GM18909 (cell line): Measurements from ENCODE around the gene NDC80.

Experiments used
- ATAC-seq: cut with Tn5 transposase; IDR thresholded peaks from one replicate; pipeline ENCODE4 v1.9.1; 2021; ENCODE audit warnings: mild to moderate bottlenecking; ENCODE audit not compliant: unreplicated experiment, poor library complexity

Gene NDC80

DNA sequence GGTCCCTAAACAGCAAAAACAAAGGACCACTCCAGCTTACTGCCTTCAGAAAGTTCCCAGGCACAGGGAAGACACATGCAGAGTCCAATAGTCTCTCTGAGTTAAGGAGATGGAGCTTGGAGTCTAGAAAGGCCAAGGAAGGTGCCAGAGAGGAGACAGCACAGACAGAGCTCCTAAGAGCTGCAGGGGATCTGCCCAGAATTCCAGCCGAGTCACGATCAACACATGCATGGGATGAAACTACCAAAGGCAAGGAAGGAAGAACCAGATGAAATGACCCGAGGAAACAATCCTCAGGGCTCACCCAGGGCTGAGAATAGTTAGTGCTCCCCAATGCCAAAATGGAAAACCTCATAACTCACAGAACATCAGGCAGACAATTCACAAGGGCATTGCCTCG is 15.5 kb upstream of the NDC80 start:
- ATAC-seq: no peak

GRCh38 chr18:2557536-2557935 is 13.8 kb upstream of the NDC80 start:
- ATAC-seq: no peak

DNA sequence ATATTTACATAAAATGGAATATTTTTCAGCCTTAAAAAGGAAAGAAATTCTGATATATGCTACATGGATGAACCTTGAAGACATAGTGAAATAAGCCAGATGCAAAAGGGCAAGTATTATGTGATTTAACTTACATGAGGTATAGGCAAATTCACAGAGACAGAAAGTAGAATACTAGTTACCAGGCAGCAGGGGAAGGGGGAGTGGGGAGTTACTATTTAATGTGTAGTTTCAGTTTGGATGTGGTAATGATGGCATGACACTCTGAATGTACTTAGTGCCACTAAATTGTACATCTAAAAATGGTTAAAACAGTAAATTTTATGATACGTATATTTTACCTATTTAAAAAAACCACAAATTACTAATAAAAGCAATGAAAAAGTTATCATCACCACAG is 12.1 kb upstream of the NDC80 start:
- no peak for ATAC-seq

DNA sequence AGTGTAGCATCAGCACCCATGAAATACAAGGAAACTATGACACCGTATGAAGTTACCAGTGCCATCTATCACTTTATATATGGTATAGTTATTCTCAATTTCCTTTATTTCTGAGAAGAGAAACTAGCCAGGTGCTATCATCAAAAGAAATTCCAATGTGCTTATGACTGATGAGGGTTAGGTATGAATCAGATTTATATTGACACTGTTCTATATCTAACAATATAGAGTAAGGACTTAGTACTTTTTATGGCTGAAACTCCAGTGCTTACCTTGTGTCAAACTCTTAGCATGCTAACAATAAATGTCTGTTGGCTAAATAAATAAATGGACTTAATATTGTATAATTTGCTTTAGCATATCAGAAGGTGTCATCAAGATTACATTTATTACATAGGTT is 7.0 kb upstream of the NDC80 start:
- ATAC-seq: no peak

DNA sequence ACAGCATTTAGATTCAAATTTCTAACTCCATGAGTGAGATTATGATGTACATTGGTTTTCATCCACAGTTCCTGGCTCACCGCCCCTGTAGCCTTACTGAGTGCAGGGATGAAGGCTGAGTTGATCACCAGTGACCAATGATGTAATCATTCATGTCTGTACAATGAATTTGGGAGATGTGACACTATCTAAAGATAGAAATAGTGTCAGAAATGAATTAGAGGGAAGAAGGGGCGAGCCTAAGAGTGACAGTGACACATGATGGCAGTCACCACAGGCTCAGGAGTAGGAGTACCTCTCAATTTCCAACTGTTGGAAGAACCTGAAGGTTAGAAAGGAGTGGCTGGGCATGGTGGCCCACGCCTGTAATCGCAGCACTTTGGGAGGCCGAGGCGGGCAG is 3.2 kb upstream of the NDC80 start:
- no peak for ATAC-seq

- no peak for ATAC-seq
These were observed 2.8 kb upstream of the NDC80 start for GRCh38 chr18:2568605-2569004.

DNA sequence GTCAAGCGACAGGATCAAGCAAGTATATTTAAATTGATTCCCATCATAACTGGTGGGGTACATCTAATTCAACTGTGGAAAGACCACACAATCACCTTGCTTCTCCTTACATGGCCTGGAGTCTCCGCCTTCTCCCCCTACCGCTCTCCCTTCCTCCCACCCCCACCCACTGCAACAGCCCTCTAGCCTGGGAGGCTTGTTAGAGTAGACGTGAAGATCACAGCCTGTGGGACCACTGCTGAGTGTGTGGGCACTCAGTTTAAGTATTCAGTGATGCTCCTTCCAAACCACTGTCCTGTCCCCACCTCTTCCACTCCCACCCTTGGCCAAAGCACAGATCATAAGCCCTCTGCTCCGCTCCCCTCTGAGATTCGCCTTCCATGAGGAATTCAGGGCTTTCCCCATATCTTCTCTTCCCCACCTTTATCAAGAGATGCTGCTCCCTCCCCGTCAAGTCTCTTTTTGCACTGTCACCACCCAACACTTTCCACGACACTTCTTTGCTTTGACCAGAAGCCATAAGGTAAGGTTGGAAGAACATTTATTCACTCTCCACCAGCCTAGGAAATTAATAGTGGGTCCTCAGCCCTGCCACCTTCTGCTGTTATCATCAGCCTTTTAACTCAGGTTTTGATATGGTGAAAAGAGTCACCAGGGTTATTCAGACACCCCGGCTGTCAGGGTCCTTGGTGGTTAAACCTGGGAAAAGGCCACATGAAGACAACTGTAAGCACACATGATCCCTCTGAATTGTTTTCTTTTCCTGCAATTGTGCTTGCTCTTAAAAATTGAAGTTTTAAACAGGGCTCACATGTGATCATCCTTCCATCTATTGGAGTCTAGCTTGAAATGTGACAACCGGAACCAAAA is 1.8 kb upstream of the NDC80 start:
- no peak for ATAC-seq

- peak; percentile 46 for ATAC-seq
These were observed 571 bp upstream of the NDC80 start for GRCh38 chr18:2570772-2571199.

GRCh38 chr18:2572171-2572569 is 813 bp downstream of the NDC80 start:
- ATAC-seq: peak; percentile 15

DNA sequence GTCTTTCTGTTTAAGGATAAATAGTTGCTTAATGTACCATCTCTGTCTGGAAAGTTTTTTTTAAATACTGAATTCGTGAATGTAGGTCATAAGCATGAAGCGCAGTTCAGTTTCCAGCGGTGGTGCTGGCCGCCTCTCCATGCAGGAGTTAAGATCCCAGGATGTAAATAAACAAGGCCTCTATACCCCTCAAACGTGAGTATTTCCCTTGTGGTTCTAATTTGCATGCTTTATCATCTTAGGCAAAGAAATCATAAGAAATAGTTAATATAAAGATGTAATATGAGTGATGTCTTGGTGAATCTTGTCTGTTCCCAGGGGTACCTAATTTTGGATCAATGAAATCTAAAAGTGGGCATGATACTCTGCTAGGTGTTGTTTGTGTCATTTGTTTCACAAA is 1.5 kb downstream of the NDC80 start:
- no peak for ATAC-seq

DNA sequence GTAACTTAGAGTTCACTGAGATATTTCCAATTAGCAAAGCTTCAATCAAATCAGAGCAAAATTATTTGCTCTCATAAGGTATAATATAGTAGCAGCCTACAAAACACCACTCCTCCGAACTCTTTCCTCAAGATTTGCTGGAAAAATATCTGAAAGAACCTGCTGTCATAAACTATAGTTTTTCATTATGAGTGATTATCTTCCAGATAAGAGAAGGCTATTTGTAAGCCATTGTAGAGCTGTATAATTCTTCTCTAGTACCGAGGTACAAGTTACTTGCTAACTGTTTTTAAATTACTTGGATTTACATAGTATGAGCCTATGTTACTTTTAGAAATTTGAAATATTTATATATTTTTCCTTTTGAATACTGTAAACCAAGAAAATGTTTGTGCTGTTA is 2.1 kb downstream of the NDC80 start:
- no peak for ATAC-seq

- ATAC-seq: no peak
These were observed 16.4 kb downstream of the NDC80 start for GRCh38 chr18:2587788-2588187.

DNA sequence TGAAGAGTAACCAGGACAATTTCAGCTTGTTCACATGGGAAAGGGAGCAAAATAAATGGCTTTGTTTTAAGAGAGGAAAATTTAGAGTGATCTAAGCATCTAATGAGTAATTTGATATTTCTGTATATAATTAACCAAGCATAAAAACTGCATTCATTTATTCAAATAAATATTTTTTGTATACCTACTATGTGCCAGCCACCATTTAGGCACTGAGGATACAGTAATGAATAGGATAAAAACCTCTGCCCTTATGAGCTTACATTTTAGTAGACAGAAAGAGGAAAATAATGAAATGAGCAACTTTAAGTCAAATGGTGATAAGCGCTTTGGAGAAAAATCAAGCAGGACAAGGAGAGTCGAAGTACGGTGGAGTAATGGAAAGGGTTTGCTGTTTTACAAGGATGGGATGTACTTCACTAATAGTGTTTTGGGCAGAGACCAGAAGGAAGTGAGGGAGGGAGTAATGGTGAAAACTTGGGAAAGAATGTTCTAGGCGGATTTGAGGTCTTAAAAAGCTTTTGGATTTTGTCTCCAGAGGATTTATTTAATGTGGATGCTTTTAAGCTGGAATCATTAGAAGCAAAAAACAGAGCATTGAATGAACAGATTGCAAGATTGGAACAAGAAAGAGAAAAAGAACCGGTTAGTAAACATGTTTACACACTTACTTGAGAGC is 17.4 kb downstream of the NDC80 start:
- no peak for ATAC-seq

DNA sequence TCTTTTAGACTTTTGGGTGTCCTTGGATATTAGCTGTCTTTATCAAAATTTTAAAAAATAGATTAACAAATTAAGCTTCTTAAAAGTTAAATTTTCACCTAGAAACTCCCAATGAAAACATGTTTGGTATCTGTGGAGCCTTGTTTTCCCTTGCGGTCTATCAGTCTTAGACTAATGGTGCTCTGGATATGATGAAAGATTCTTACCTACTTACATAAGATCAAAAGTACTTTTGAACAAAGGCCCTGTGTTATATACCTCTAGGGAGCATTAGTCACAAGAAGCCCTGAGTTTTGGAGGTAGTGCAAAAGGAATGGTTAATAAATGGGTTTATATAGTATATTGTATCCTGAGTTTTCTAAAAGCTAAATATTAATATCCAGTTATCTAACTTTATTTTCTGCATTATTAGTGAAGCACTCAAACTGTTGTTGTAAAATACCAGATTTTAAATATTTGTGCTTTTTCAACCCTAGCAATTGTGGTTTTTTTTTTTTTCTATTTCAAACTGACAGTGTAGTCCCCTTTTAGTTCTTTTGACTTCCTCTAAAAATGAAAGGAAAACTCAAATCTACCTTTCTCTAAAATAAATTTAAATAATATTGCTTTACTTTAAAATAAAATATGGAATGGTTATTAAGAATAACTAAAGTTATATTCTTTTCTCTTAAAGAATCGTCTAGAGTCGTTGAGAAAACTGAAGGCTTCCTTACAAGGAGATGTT is 18.1 kb downstream of the NDC80 start:
- ATAC-seq: no peak

GRCh38 chr18:2590303-2590702 is 18.9 kb downstream of the NDC80 start:
- no peak for ATAC-seq

GRCh38 chr18:2597639-2598038 is 26.3 kb downstream of the NDC80 start:
- ATAC-seq: no peak

DNA sequence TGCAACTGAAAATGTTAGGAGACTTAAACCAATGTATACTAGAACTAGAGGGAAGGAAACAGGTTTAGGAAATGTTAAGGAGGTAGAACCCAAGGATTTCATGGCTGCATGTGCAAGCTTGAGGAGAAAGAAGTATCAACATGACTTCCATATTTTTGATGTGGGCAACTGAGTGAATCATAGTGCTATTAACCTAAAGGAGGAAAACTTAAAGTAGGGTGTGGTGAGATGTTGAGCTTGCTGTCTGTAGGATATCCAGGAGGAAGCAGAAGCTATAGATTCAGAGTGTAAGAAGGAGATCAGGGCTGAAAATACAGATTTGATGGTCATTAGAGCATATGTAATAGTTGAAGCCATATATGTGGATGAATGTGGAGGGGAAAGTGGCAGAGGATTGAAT is 31.5 kb downstream of the NDC80 start:
- ATAC-seq: no peak

DNA sequence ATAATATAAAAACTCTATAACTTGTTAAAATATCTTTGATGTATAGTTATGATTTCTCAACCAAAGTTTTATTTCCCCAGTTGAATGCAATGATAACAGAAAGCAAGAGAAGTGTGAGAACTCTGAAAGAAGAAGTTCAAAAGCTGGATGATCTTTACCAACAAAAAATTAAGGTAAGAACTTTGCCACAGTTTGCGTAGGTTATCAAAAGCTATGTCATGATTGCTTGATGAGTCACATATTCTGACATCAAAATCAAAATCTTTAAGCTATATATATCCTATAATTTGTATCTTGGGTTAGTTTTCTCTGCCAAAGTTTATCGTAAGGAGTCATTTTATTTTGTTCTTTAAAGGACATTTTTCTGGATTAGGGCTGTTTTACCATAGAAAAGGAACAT is 35.0 kb downstream of the NDC80 start:
- no peak for ATAC-seq

- ATAC-seq: no peak
These were observed 38.2 kb downstream of the NDC80 start for GRCh38 chr18:2609604-2610003.

DNA sequence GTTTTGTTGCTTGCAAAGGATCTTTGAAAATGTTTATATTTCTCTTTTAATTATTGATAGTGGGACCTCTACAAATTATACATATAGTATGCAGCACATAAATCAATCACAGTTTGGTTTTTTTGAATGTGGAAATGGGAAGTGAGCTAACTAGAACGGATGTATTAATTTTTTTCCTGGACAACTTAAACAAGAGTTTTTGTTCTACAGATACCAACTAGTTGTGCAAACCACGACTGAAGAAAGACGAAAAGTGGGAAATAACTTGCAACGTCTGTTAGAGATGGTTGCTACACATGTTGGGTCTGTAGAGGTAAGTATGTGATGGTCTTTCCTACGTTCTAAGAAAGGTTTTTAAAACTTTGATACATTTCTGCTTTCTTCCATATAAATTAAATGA is 39.2 kb downstream of the NDC80 start:
- no peak for ATAC-seq

- no peak for ATAC-seq
These were observed 41.6 kb downstream of the NDC80 start for GRCh38 chr18:2612996-2613395.
